GM18511 (cell line): Measurements from ENCODE around the gene KIF14.
"Not testable (repeated sequence)": the region's sequence is repeated elsewhere in the genome, so short reads cannot be mapped to it uniquely, and the experiment has no call there.

Experiments used
- ATAC-seq: cut with Tn5 transposase; IDR thresholded peaks from one replicate; pipeline ENCODE4 v1.9.1; 2021; ENCODE audit warnings: mild to moderate bottlenecking, moderate library complexity; ENCODE audit not compliant: unreplicated experiment

KIF14 gene

GRCh38 chr1:200547386-200547785 is 73.2 kb downstream of the KIF14 start:
- no peak for ATAC-seq

GRCh38 chr1:200546577-200546976 is 74.0 kb downstream of the KIF14 start:
- no peak for ATAC-seq

- no peak for ATAC-seq
Observed at GRCh38 chr1:200542162-200542561, 78.4 kb downstream of the KIF14 start.

GRCh38 chr1:200540281-200540680 is 80.3 kb downstream of the KIF14 start:
- no peak for ATAC-seq

GRCh38 chr1:200538179-200538578 is 82.4 kb downstream of the KIF14 start:
- no peak for ATAC-seq

- ATAC-seq = no peak
Observed at GRCh38 chr1:200535605-200536004, 84.9 kb downstream of the KIF14 start.

- no peak for ATAC-seq
Observed at GRCh38 chr1:200530623-200531261, 89.8 kb downstream of the KIF14 start.

- ATAC-seq = no peak
Observed at GRCh38 chr1:200528858-200529606, 91.5 kb downstream of the KIF14 start.

- no peak for ATAC-seq
Observed at GRCh38 chr1:200527670-200528069, 92.9 kb downstream of the KIF14 start.

GRCh38 chr1:200526709-200527612 is 93.6 kb downstream of the KIF14 start:
- ATAC-seq = peak; percentile 77

- peak; percentile 29 for ATAC-seq
Observed at GRCh38 chr1:200525090-200525987, 95.2 kb downstream of the KIF14 start.

GRCh38 chr1:200524551-200524950 is 96.0 kb downstream of the KIF14 start:
- not testable (repeated sequence) for ATAC-seq

GRCh38 chr1:200524092-200524491 is 96.5 kb downstream of the KIF14 start:
- ATAC-seq = no peak

- no peak for ATAC-seq
Observed at GRCh38 chr1:200520735-200521134, 99.8 kb downstream of the KIF14 start.

- no peak for ATAC-seq
Observed at GRCh38 chr1:200518524-200518923, 102.0 kb downstream of the KIF14 start.

GRCh38 chr1:200512191-200512590 is 108.4 kb downstream of the KIF14 start:
- no peak for ATAC-seq

GRCh38 chr1:200510228-200510623 is 110.3 kb downstream of the KIF14 start:
- ATAC-seq = peak; percentile 90

- ATAC-seq = no peak
Observed at GRCh38 chr1:200506471-200506870, 114.1 kb downstream of the KIF14 start.

GRCh38 chr1:200505257-200505656 is 115.3 kb downstream of the KIF14 start:
- ATAC-seq = no peak
